CD4-positive, alpha-beta T cell (primary cell): Measurements from ENCODE around the gene BLM. TPM values are rescaled to one million over a fixed set of nuclear protein-coding genes. Genes with fewer than 3 reads are reported as not detected.
A peak's percentile ranks its signal among the peaks of the same experiment; 100 is the strongest.

ENCODE experiments used
- ATAC-seq: fragments of 200-7000 bp; cut with Tn5 transposase; one replicate; pipeline ENCODE4 v1.10.0; 2022; ENCODE audit warnings: mild to moderate bottlenecking; ENCODE audit not compliant: poor library complexity
- CTCF ChIA-PET: fragments of 350-600 bp; sonication (Branson Sonifier 250); formaldehyde crosslinking; loops from one replicate; lab custom pipeline; 2021; ENCODE audit warnings: antibody characterized with exemption, inconsistent platforms; lab: Charles Lee
- POLR2A ChIA-PET: fragments of 350-600 bp; sonication (Branson Sonifier 250); formaldehyde crosslinking; loops from one replicate; lab custom pipeline; 2021; ENCODE audit warnings: antibody characterized with exemption, inconsistent platforms; lab: Charles Lee
- DNase-seq, 14 experiments: peaks; one replicate each; pipeline ENCODE4 v3.0.0-alpha.2; 2013 to 2020; ENCODE audit warnings: mixed read lengths in 2 of 14
- H3K27ac ChIP-seq, 2 donors: one replicate each; pipeline versions ENCODE4 v1.5.1 to v1.7.0; 2013; ENCODE audit warnings: low read length in 2 of 2, low read depth in 1 of 2, mild to moderate bottlenecking in 1 of 2
- H3K27me3 ChIP-seq, 2 experiments: 1 replicate in 1 of 2; 2 replicates in 1 of 2; pipeline versions ENCODE4 v1.6.1 to v1.7.0; 2013; ENCODE audit warnings: low read length in 2 of 2, control low read depth in 1 of 2, mild to moderate bottlenecking in 1 of 2, moderate library complexity in 1 of 2; ENCODE audit not compliant: insufficient read depth in 2 of 2, control insufficient read depth in 1 of 2
- H3K36me3 ChIP-seq: one replicate; pipeline ENCODE4 v1.6.1; 2013; ENCODE audit warnings: low read length, control low read depth; ENCODE audit not compliant: insufficient read depth
- H3K4me1 ChIP-seq: one replicate; pipeline ENCODE4 v1.6.1; 2013; ENCODE audit warnings: low read length, control low read depth; ENCODE audit not compliant: insufficient read depth
- H3K4me3 ChIP-seq: one replicate; pipeline ENCODE4 v1.5.1; 2013; ENCODE audit warnings: mild to moderate bottlenecking, low read length, moderate library complexity
- H3K9me3 ChIP-seq, 2 experiments: 1 replicate in 1 of 2; 2 replicates in 1 of 2; pipeline versions ENCODE4 v1.6.1 to v1.7.0; 2013; ENCODE audit warnings: low read length in 2 of 2, mild to moderate bottlenecking in 2 of 2, control low read depth in 1 of 2, moderate library complexity in 1 of 2; ENCODE audit not compliant: control insufficient read depth in 1 of 2, insufficient read depth in 1 of 2
- H3K27ac Mint-ChIP-seq: one replicate; pipeline ENCODE4 v1.8.0; 2020; ENCODE audit warnings: mixed read lengths
- H3K27me3 Mint-ChIP-seq: one replicate; pipeline ENCODE4 v1.8.0; 2021; ENCODE audit warnings: mixed read lengths
- H3K36me3 Mint-ChIP-seq: one replicate; pipeline ENCODE4 v1.8.0; 2021; ENCODE audit warnings: low read depth, mixed read lengths
- H3K4me1 Mint-ChIP-seq: one replicate; pipeline ENCODE4 v1.8.0; 2021; ENCODE audit warnings: low read depth, mixed read lengths
- H3K4me3 Mint-ChIP-seq: one replicate; pipeline ENCODE4 v1.8.0; 2020; ENCODE audit warnings: mild to moderate bottlenecking, mixed read lengths
- H3K9me3 Mint-ChIP-seq: one replicate; pipeline ENCODE4 v1.8.0; 2020; ENCODE audit warnings: mixed read lengths
- CTCF ChIP-seq: fragments of 200-600 bp; IDR thresholded peaks from one replicate; pipeline ENCODE4 v1.8.0; 2022; ENCODE audit warnings: antibody characterized with exemption, mild to moderate bottlenecking
- intact Hi-C, 2 experiments: fragments of 100-400 bp; cut with DNase I in 1 of 2; cut with micrococcal nuclease in 1 of 2; formaldehyde crosslinking; loops; one replicate each; pipeline versions ENCODE4 v1.15.1 to v1.9.0; 2023 to 2025; cut with DNase I, micrococcal nuclease
- total RNA-seq, 174 experiments: library from RNA in 2 of 174; stranded (reverse) in 2 of 174; gene quantifications; one replicate each; pipeline ENCODE4 v1.2.3 and lab custom pipeline; 2021 to 2026

The BLM gene
- total RNA-seq, 2 experiments from 2014 or later, result 1.6 to 1.8 TPM

- ChIA-PET POLR2A (interaction anchor here (1.9 kb wide), 1 partner anchor 13 kb away, joined by 6 read pairs; no protein-coding TSS in a partner anchor), CTCF (no interaction called here)
- Histone ChIP-seq H3K27ac (no peak overlapping the region), H3K9me3 (no peaks in the 10 kb centered on the region), H3K4me3 (no peak overlapping the region), H3K36me3 (no peaks in the 10 kb centered on the region), H3K27me3 (no peaks in the 10 kb centered on the region), H3K4me1 (peaks cover 60% of the 10 kb centered on the region)
- Mint-ChIP-seq H3K27ac (peak overlapping the region; percentile 88), H3K4me1 (peaks cover 45% of the 10 kb centered on the region), H3K9me3 (no peaks in the 10 kb centered on the region), H3K36me3 (no peaks in the 10 kb centered on the region), H3K27me3 (no peaks in the 10 kb centered on the region), H3K4me3 (no peak overlapping the region)
- TF ChIP-seq CTCF, result no peak
- intact Hi-C loops, result loop anchor here in 1 of 2 experiments (2.0 to 10.0 kb wide), 2 partner anchors 13 to 53 kb away; no protein-coding TSS in a partner anchor
- ATAC-seq (no peak), DNase-seq (peak in 2 of 14 experiments; percentile 38 to 53)
Measured at GRCh38 chr15:90857883-90858443, 140.8 kb downstream of the BLM start.

GRCh38 chr15:90859234-90860131, 142.3 kb downstream of the BLM start:
- POLR2A ChIA-PET, result interaction anchor here (0.7 to 1.9 kb wide), 2 partner anchors 12 to 22 kb away, joined by 3 to 6 read pairs; no protein-coding TSS in a partner anchor
- Histone ChIP-seq H3K27me3 (no peaks in the 10 kb centered on the region), H3K36me3 (no peaks in the 10 kb centered on the region), H3K27ac (no peak overlapping the region), H3K4me3 (no peak overlapping the region), H3K9me3 (no peaks in the 10 kb centered on the region), H3K4me1 (peaks cover 46% of the 10 kb centered on the region)
- ATAC-seq (no peak), DNase-seq (no peak)
- H3K9me3 Mint-ChIP-seq, result no peaks in the 10 kb centered on the region
- CTCF ChIA-PET, result interaction anchor here (0.6 kb wide), 1 partner anchor 12 kb away, joined by 3 read pairs; no protein-coding TSS in a partner anchor
- no peak for TF ChIP-seq CTCF
- intact Hi-C loops, result loop anchor here in 1 of 2 experiments (10.0 kb wide), 1 partner anchor 55 kb away; no protein-coding TSS in a partner anchor
- H3K27me3 Mint-ChIP-seq, result no peaks in the 10 kb centered on the region
- H3K27ac Mint-ChIP-seq, result peak overlapping the region; percentile 4
- H3K4me1 Mint-ChIP-seq, result peaks cover 37% of the 10 kb centered on the region
- H3K36me3 Mint-ChIP-seq, result no peaks in the 10 kb centered on the region
- no peak overlapping the region for H3K4me3 Mint-ChIP-seq

GRCh38 chr15:90860450-90860849, 143.3 kb downstream of the BLM start:
- CTCF ChIA-PET, result no interaction called here
- peaks cover 34% of the 10 kb centered on the region for H3K4me1 Mint-ChIP-seq
- no peak for TF ChIP-seq CTCF
- no peaks in the 10 kb centered on the region for H3K9me3 ChIP-seq
- H3K27me3 ChIP-seq, result no peaks in the 10 kb centered on the region
- H3K9me3 Mint-ChIP-seq, result no peaks in the 10 kb centered on the region
- no peak overlapping the region for H3K27ac ChIP-seq
- H3K4me1 ChIP-seq, result peaks cover 37% of the 10 kb centered on the region
- POLR2A ChIA-PET, result interaction anchor here (0.7 kb wide), 1 partner anchor 23 kb away, joined by 3 read pairs; no protein-coding TSS in a partner anchor
- no peaks in the 10 kb centered on the region for H3K27me3 Mint-ChIP-seq
- no peaks in the 10 kb centered on the region for H3K36me3 Mint-ChIP-seq
- H3K4me3 ChIP-seq, result no peak overlapping the region
- DNase-seq (no peak), ATAC-seq (no peak)
- H3K36me3 ChIP-seq, result no peaks in the 10 kb centered on the region
- H3K4me3 Mint-ChIP-seq, result no peak overlapping the region
- H3K27ac Mint-ChIP-seq, result no peak overlapping the region
- intact Hi-C loops, result no loop called here
